SK-N-SH (cell line): ENCODE results near the gene IFNLR1. TPM values are rescaled to one million over a fixed set of nuclear protein-coding genes. Genes with fewer than 3 reads are reported as not detected.

ENCODE experiments used
- CTCF ChIA-PET: fragments of 300-600, 350-600 bp; formaldehyde crosslinking; extraction: SDS; loops from one replicate; lab custom pipeline; 2021; lab: Yijun Ruan, JAX
- POLR2A ChIA-PET: fragments of 350-600 bp; sonication (Branson Sonifier 250); formaldehyde crosslinking; extraction: SDS; loops from one replicate; lab custom pipeline; 2020; ENCODE audit warnings: antibody characterized with exemption, inconsistent platforms; lab: Yijun Ruan, JAX
- DNase-seq: peaks from one replicate; pipeline ENCODE4 v3.0.0; 2012
- H2AFZ ChIP-seq: fragments of 200-600 bp; sonication (generic); 2 replicates; pipeline ENCODE4 v1.8.1; 2016; ENCODE audit warnings: antibody characterized with exemption, mild to moderate bottlenecking, low read depth
- H3F3A ChIP-seq: fragments of 200-600 bp; sonication (generic); replicated peaks from 2 replicates; pipeline ENCODE3; 2016; ENCODE audit warnings: antibody characterized with exemption, mild to moderate bottlenecking; ENCODE audit not compliant: insufficient read depth
- H3K27ac ChIP-seq, 2 experiments: fragments of 200-500 bp in 1 of 2; fragments of 200-600 bp in 1 of 2; sonication (Bioruptor generic) in 1 of 2; sonication (generic), shearing (Covaris generic) in 1 of 2; 2 replicates each; pipeline versions ENCODE4 v1.5.1 to v1.6.1; 2014 to 2016; ENCODE audit warnings: low read depth in 2 of 2, inconsistent platforms in 1 of 2, low read length in 1 of 2, mild to moderate bottlenecking in 1 of 2, mixed read lengths in 1 of 2
- H3K27me3 ChIP-seq: fragments of 200-600 bp; sonication (generic), shearing (Covaris generic); 2 replicates; pipeline ENCODE4 v1.6.1; 2016; ENCODE audit warnings: mixed run types; ENCODE audit not compliant: insufficient read depth
- H3K36me3 ChIP-seq, 2 experiments: fragments of 200-500 bp in 1 of 2; fragments of 200-600 bp in 1 of 2; sonication (Bioruptor generic) in 1 of 2; sonication (generic) in 1 of 2; replicated peaks in 1 of 2; 2 replicates each; pipeline versions ENCODE3 to v1.5.1; 2014 to 2016; ENCODE audit warnings: low read length in 1 of 2, mild to moderate bottlenecking in 1 of 2; ENCODE audit not compliant: insufficient read depth in 2 of 2, control insufficient read depth in 1 of 2
- H3K4me1 ChIP-seq, 2 experiments: fragments of 200-500 bp in 1 of 2; fragments of 200-600 bp in 1 of 2; sonication (Bioruptor generic) in 1 of 2; sonication (generic), shearing (Covaris generic) in 1 of 2; 2 replicates each; pipeline versions ENCODE4 v1.5.1 to v1.6.1; 2014 to 2016; ENCODE audit warnings: low read depth in 1 of 2, low read length in 1 of 2, mixed run types in 1 of 2; ENCODE audit not compliant: insufficient read depth in 2 of 2, control insufficient read depth in 1 of 2
- H3K4me2 ChIP-seq: fragments of 200-600 bp; sonication (generic), shearing (Covaris generic); 2 replicates; pipeline ENCODE4 v1.6.1; 2017; ENCODE audit warnings: mixed run types
- H3K4me3 ChIP-seq, 2 experiments: fragments of 200-500 bp in 1 of 2; fragments of 200-600 bp in 1 of 2; sonication (Bioruptor generic) in 1 of 2; sonication (generic), shearing (Covaris generic) in 1 of 2; 2 replicates each; pipeline versions ENCODE4 v1.5.1 to v1.8.1; 2014 to 2016; ENCODE audit warnings: low read depth in 2 of 2, inconsistent platforms in 1 of 2, low read length in 1 of 2, mild to moderate bottlenecking in 1 of 2, mixed read lengths in 1 of 2, moderate library complexity in 1 of 2
- H3K79me2 ChIP-seq: fragments of 200-600 bp; sonication (generic); 2 replicates; pipeline ENCODE4 v1.8.1; 2017; ENCODE audit warnings: mild to moderate bottlenecking; ENCODE audit not compliant: insufficient read depth
- H3K9ac ChIP-seq: fragments of 200-600 bp; sonication (generic); 2 replicates; pipeline ENCODE4 v1.6.1; 2017; ENCODE audit warnings: mixed run types
- H3K9me2 ChIP-seq: fragments of 200-600 bp; sonication (generic); 2 replicates; pipeline ENCODE4 v1.6.1; 2017; ENCODE audit warnings: mixed run types
- H3K9me3 ChIP-seq: fragments of 200-600 bp; sonication (generic); 2 replicates; pipeline ENCODE4 v1.6.1; 2017; ENCODE audit warnings: mixed run types, mild to moderate bottlenecking, moderate library complexity
- H4K20me1 ChIP-seq: fragments of 200-600 bp; sonication (generic); 2 replicates; pipeline ENCODE4 v1.6.1; 2017; ENCODE audit warnings: mild to moderate bottlenecking, mixed run types; ENCODE audit not compliant: insufficient read depth
- ELF1 ChIP-seq: IDR thresholded peaks from 2 replicates; pipeline ENCODE4 v1.4.0; 2012
- EZH2phosphoT487 ChIP-seq: fragments of 200-600 bp; sonication (generic); IDR thresholded peaks from 2 replicates; pipeline ENCODE4 v1.6.1; 2017; ENCODE audit warnings: low read depth, mixed run types, mild to moderate bottlenecking, antibody characterized with exemption, moderate library complexity, borderline replicate concordance
- FOSL2 ChIP-seq: IDR thresholded peaks from 2 replicates; pipeline ENCODE4 v1.4.0; 2012; ENCODE audit warnings: low read depth, mild to moderate bottlenecking, moderate library complexity, borderline replicate concordance
- GATA2 ChIP-seq: sonication (generic); formaldehyde crosslinking; IDR thresholded peaks from 2 replicates; pipeline ENCODE4 v1.5.0; 2020; ENCODE audit warnings: mild to moderate bottlenecking, missing genetic modification reagents
- JUND ChIP-seq: IDR thresholded peaks from 2 replicates; pipeline ENCODE4 v1.4.0; 2012
- MEF2A ChIP-seq: IDR thresholded peaks from 2 replicates; pipeline ENCODE4 v1.4.0; 2012; ENCODE audit warnings: low read depth, borderline replicate concordance
- NFIC ChIP-seq: IDR thresholded peaks from 2 replicates; pipeline ENCODE4 v1.4.0; 2012; ENCODE audit warnings: borderline replicate concordance
- NRF1 ChIP-seq: IDR thresholded peaks from 2 replicates; pipeline ENCODE4 v1.6.1; 2012; ENCODE audit warnings: low read depth, mild to moderate bottlenecking, low read length
- RXRA ChIP-seq: IDR thresholded peaks from 2 replicates; pipeline ENCODE4 v1.4.0; 2012; ENCODE audit warnings: low read depth, mild to moderate bottlenecking, borderline replicate concordance
- SIN3A ChIP-seq: IDR thresholded peaks from 2 replicates; pipeline ENCODE4 v1.6.1; 2012; ENCODE audit warnings: low read depth, mild to moderate bottlenecking, low read length, moderate library complexity, borderline replicate concordance
- SMC3 ChIP-seq: IDR thresholded peaks from 2 replicates; pipeline ENCODE4 v1.6.1; 2012; ENCODE audit warnings: low read depth, low read length, improper control_type of control experiment
- TCF12 ChIP-seq: IDR thresholded peaks from 2 replicates; pipeline ENCODE4 v1.4.0; 2012
- YY1 ChIP-seq: IDR thresholded peaks from 2 replicates; pipeline ENCODE4 v1.4.0; 2012; ENCODE audit warnings: low read depth, mild to moderate bottlenecking
- WGBS: methylation state at CpG from one replicate; pipeline ENCODE4 v1.1.6; 2017; ENCODE audit warnings: low lambda C conversion rate; 5-methylcytosine and 5-hydroxymethylcytosine counted together
- polyA plus RNA-seq, 3 experiments: library from polyadenylated mRNA; depleted of rRNA; stranded (reverse); fragments of >200 nt; gene quantifications; 2 replicates each; pipeline ENCODE4 v1.2.3, GENCODE V29; 2012
- TF ChIP-seq, protein P1 (sequence below): IDR thresholded peaks from 2 replicates; pipeline ENCODE4; 2012
- TF ChIP-seq, protein P2 (sequence below): IDR thresholded peaks from 2 replicates; pipeline ENCODE4 v1.4.0; 2012; ENCODE audit warnings: low read depth, borderline replicate concordance
- TF ChIP-seq, protein P3 (sequence below): fragments of 150-350 bp; IDR thresholded peaks from 2 replicates; pipeline ENCODE4 v1.6.1; 2017; ENCODE audit warnings: antibody characterized with exemption, low read length, low read depth, borderline replicate concordance
- TF ChIP-seq, protein P4 (sequence below): IDR thresholded peaks from 2 replicates; pipeline ENCODE4 v1.4.0; 2012; ENCODE audit warnings: low read depth

Gene IFNLR1
- polyA plus RNA-seq, 1 of the 3 experiments (the other 2 are of a cell fraction), result 0.30 TPM

DNA sequence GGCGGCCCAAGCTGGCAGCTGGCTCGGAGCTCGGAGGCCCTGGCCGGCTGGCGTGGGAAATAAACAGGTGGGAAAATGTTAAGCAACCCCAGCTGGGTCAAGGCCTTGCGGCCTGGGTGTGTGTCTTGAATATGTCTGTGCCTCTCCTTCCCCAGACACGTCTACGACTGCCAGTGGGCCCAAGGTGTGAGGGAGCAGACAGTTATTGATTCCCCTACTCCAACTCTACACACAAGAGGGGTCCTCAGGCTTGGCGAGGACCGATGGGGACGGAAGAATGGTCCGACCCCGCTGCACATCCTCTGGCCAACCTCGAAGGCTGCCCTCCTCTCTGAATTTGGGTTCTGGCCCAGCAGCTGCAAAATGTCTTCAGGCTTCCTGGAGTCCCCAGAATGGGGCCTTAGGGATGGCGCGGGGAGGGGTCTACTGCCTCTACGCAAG, 46.3 kb downstream of the IFNLR1 start:
- 70% methylated on average over 14 of the region's 17 CpGs for WGBS
- H3K27me3 ChIP-seq, result peaks cover 5% of the 10 kb centered on the region; the same call in 1 of the 2 replicates
- H4K20me1 ChIP-seq, result no peaks in the 10 kb centered on the region
- no peak overlapping the region for H3K9ac ChIP-seq
- no peaks in the 10 kb centered on the region for H3K36me3 ChIP-seq
- POLR2A ChIA-PET, result no interaction called here
- CTCF ChIA-PET, result interaction anchor here (1.1 to 4.1 kb wide), 3 partner anchors 10 to 69 kb away, joined by 4 to 32 read pairs (median 5); no protein-coding TSS in a partner anchor
- H3K4me1 ChIP-seq, result no peaks in the 10 kb centered on the region
- TF ChIP-seq, protein P1, sequence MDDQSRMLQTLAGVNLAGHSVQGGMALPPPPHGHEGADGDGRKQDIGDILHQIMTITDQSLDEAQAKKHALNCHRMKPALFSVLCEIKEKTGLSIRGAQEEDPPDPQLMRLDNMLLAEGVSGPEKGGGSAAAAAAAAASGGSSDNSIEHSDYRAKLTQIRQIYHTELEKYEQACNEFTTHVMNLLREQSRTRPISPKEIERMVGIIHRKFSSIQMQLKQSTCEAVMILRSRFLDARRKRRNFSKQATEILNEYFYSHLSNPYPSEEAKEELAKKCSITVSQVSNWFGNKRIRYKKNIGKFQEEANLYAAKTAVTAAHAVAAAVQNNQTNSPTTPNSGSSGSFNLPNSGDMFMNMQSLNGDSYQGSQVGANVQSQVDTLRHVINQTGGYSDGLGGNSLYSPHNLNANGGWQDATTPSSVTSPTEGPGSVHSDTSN, result no peak
- no peak for TF ChIP-seq FOSL2
- TF ChIP-seq SMC3, result no peak
- TF ChIP-seq ELF1, result no peak
- TF ChIP-seq RXRA, result no peak
- TF ChIP-seq TCF12, result no peak
- no peak for TF ChIP-seq JUND
- TF ChIP-seq, protein P2, sequence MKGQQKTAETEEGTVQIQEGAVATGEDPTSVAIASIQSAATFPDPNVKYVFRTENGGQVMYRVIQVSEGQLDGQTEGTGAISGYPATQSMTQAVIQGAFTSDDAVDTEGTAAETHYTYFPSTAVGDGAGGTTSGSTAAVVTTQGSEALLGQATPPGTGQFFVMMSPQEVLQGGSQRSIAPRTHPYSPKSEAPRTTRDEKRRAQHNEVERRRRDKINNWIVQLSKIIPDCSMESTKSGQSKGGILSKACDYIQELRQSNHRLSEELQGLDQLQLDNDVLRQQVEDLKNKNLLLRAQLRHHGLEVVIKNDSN, result no peak
- TF ChIP-seq YY1, result no peak
- TF ChIP-seq EZH2phosphoT487, result no peak
- TF ChIP-seq NFIC, result no peak
- TF ChIP-seq SIN3A, result no peak
- TF ChIP-seq MEF2A, result no peak
- TF ChIP-seq, protein P3, sequence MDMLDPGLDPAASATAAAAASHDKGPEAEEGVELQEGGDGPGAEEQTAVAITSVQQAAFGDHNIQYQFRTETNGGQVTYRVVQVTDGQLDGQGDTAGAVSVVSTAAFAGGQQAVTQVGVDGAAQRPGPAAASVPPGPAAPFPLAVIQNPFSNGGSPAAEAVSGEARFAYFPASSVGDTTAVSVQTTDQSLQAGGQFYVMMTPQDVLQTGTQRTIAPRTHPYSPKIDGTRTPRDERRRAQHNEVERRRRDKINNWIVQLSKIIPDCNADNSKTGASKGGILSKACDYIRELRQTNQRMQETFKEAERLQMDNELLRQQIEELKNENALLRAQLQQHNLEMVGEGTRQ, result no peak
- TF ChIP-seq, protein P4, sequence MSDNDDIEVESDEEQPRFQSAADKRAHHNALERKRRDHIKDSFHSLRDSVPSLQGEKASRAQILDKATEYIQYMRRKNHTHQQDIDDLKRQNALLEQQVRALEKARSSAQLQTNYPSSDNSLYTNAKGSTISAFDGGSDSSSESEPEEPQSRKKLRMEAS, result no peak
- no peak for TF ChIP-seq GATA2 (CRISPR knock-in tag)
- no peak for TF ChIP-seq NRF1
- no peak overlapping the region for H3K27ac ChIP-seq
- H3K4me2 ChIP-seq, result no peak overlapping the region
- no peaks in the 10 kb centered on the region for H3F3A ChIP-seq
- H3K4me3 ChIP-seq, result no peak overlapping the region
- H3K79me2 ChIP-seq, result no peaks in the 10 kb centered on the region
- H2AFZ ChIP-seq, result no peak overlapping the region
- H3K9me3 ChIP-seq, result no peaks in the 10 kb centered on the region
- no peaks in the 10 kb centered on the region for H3K9me2 ChIP-seq
- DNase-seq, result no peak
